ENCODE measurements around the gene TUFM. TPM values are rescaled to one million over a fixed set of nuclear protein-coding genes. Genes with fewer than 3 reads are reported as not detected.

The TUFM gene
- total and polyA plus RNA-seq, 5 experiments from 2014 or later, result 117 to 155 (median 141) TPM

GRCh38 chr16:28835864-28836760 lies 10.0 kb downstream of the TUFM start:
- no peaks in the 10 kb centered on the region for H3K9me3 Mint-ChIP-seq
- H3K4me3 Mint-ChIP-seq, result no peak overlapping the region
- H3K27ac Mint-ChIP-seq, result peak overlapping the region in 1 of 10 donors; percentile 16
- POLR2A ChIA-PET, result interaction anchor here (0.7 to 2.2 kb wide), 4 partner anchors 8 to 10 kb away, joined by 3 to 6 read pairs (median 4); partner anchors contain the start of gene TUFM
- ATAC-seq (no peak), DNase-seq (no peak)
- H3K4me1 Mint-ChIP-seq, result peaks cover 0 to 9% (median 6%) of the 10 kb centered on the region in 4 donors
- H3K27me3 Mint-ChIP-seq, result no peaks in the 10 kb centered on the region
- H3K36me3 Mint-ChIP-seq, result peaks cover 0 to 73% (median 25%) of the 10 kb centered on the region in 3 donors

DNA sequence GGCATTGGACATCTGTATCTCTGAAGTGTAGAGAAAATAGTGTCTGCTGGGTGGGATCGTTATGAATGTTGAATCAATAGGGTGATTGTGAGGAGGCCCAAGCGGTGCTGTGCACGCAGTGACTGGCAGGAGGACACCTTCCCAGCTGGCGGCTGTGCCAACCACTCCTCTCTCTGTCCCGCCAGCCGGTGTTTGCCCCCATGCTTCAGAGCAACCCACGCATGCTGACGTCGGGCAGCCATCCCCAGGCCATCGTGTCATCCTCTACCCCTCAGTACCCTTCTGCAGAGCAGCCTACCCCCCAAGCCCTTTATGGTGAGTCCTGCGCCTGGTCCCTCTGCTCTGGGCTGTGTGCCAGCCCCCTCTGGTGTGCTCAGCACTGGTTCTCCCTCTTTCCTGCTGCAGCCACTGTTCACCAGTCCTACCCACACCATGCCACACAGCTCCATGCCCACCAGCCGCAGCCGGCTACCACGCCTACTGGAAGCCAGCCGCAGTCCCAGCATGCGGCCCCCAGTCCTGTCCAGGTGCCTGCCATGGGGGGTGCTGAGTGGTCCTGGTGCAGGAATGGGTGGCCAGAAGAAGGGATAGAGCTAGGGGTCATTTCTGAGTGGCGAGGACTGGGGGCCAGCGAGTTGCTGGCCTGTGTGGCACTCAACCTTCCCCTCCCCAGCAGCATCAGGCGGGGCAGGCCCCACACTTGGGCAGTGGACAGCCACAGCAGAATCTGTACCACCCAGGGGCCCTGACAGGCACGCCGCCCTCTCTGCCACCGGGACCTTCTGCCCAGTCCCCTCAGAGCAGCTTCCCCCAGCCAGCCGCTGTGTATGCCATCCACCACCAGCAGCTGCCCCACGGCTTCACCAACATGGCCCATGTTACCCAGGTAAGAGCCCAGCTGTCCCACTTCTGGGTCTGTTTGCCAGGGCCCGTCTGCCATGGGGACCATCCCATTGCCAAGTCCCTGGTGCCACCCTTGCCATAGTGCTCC lies 11.0 kb downstream of the TUFM start:
- H3K36me3 Mint-ChIP-seq, result peaks cover 0 to 80% (median 31%) of the 10 kb centered on the region in 3 donors
- ATAC-seq (no peak), DNase-seq (no peak)
- H3K27ac Mint-ChIP-seq, result peak overlapping the region in 2 of 10 donors; percentile 52 to 77
- no peaks in the 10 kb centered on the region for H3K27me3 Mint-ChIP-seq
- H3K4me3 Mint-ChIP-seq, result no peak overlapping the region
- H3K9me3 Mint-ChIP-seq, result no peaks in the 10 kb centered on the region
- H3K4me1 Mint-ChIP-seq, result peaks cover 0 to 9% (median 8%) of the 10 kb centered on the region in 4 donors
- POLR2A ChIA-PET, result interaction anchor here (0.6 to 2.2 kb wide), 4 partner anchors 8 to 14 kb away, joined by 3 to 6 read pairs (median 4); partner anchors contain the start of gene TUFM

DNA sequence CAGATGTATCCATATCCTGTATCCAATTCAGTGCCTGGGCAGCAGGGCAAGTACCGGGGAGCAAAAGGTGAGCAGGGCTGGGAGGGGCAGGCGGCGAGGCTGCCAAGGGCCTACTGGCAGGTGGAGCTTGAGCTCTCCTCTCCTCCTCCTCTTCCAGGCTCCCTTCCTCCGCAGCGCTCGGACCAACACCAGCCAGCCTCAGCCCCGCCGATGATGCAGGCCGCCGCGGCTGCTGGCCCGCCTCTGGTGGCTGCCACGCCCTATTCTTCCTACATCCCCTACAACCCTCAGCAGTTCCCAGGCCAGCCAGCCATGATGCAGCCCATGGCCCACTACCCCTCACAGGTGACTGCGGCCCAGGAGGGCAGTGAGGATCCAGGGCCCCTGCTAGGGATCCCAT lies 11.8 kb downstream of the TUFM start:
- peaks cover 0 to 88% (median 31%) of the 10 kb centered on the region in 3 donors for H3K36me3 Mint-ChIP-seq
- POLR2A ChIA-PET, result interaction anchor here (0.6 to 1.8 kb wide), 3 partner anchors 12 to 216 kb away, joined by 3 to 4 read pairs (median 4); partner anchors contain the start of gene TUFM
- H3K9me3 Mint-ChIP-seq, result no peaks in the 10 kb centered on the region
- H3K27me3 Mint-ChIP-seq, result no peaks in the 10 kb centered on the region
- no peak overlapping the region for H3K4me3 Mint-ChIP-seq
- no peak for ATAC-seq
- DNase-seq, result no peak
- peaks cover 0 to 13% (median 8%) of the 10 kb centered on the region in 4 donors for H3K4me1 Mint-ChIP-seq
- H3K27ac Mint-ChIP-seq, result peak overlapping the region in 1 of 10 donors; percentile 57

DNA sequence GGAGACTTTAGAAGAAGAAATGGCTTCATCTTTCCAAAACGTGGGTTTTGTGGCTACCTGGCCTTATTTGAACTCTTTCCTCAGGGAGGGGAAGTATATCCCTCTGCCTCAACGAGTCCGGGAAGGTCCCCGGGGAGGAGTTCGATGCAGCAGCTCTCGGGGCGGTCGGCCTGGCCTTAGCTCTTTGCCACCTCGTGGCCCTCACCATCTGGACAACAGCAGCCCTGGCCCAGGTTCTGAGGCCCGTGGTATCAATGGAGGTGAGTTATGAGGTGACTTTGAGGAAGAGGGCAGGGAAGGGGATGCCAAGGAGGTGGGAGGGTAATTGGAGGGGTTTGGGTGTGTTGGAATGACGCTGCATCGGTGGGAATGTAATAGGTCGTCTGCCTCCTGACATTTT lies 15.6 kb downstream of the TUFM start:
- POLR2A ChIA-PET, result interaction anchor here (0.7 kb wide), 1 partner anchor 341 kb away, joined by 4 read pairs; no protein-coding TSS in a partner anchor
- DNase-seq (no peak), ATAC-seq (no peak)
- Mint-ChIP-seq H3K4me1 (peaks cover 12 to 39% (median 25%) of the 10 kb centered on the region in 4 donors), H3K27ac (peak overlapping the region in 4 of 10 donors; percentile 44 to 85 (median 63)), H3K27me3 (no peaks in the 10 kb centered on the region), H3K9me3 (no peaks in the 10 kb centered on the region), H3K4me3 (no peak overlapping the region), H3K36me3 (peaks cover 0 to 96% (median 40%) of the 10 kb centered on the region in 3 donors)

DNA sequence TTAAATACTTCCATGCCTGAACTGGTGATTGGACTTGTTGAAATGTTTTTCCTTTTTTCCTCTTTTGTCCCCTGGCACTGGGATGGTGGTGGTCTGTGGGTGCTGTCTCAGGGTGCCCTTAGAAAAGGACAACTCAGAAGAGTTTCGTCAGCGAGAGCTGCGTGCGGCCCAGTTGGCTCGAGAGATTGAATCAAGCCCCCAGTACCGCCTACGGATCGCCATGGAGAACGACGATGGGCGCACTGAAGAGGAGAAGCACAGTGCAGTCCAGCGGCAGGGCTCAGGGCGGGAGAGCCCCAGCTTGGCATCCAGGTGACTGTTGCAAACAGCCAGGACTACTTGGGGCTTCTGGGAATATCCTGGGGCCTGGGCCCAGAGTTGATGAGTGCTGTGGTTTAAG lies 16.4 kb downstream of the TUFM start:
- ATAC-seq (no peak), DNase-seq (no peak)
- Mint-ChIP-seq H3K36me3 (peaks cover 0 to 94% (median 38%) of the 10 kb centered on the region in 3 donors), H3K9me3 (no peaks in the 10 kb centered on the region), H3K27me3 (no peaks in the 10 kb centered on the region), H3K27ac (peak overlapping the region in 1 of 10 donors; percentile 73), H3K4me3 (no peak overlapping the region), H3K4me1 (peaks cover 16 to 46% (median 33%) of the 10 kb centered on the region in 4 donors)
- POLR2A ChIA-PET, result no interaction called here

DNA sequence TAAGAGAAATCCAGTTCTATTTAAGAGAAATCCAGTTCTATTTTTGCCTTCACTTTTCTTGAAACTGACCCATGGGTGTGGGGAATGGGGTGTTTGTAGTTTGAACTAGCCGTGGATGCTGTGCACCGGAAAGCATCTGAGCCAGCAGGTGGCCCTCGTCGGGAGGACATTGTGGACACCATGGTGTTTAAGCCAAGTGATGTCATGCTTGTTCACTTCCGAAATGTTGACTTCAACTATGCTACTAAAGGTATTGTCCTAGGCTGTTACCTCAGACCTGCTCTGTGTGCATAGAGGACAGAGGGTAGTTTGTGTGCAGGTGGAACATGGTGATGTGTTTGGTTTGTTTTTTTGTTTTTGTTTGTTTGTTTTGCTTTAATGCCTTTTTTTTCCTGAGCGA lies 20.0 kb downstream of the TUFM start:
- Mint-ChIP-seq H3K27ac (peak overlapping the region; percentile 66 to 93 (median 74)), H3K9me3 (no peaks in the 10 kb centered on the region), H3K27me3 (peaks cover 0 to 4% (median 0%) of the 10 kb centered on the region in 5 donors), H3K36me3 (peaks cover 0 to 65% (median 17%) of the 10 kb centered on the region in 3 donors), H3K4me1 (peaks cover 21 to 57% (median 46%) of the 10 kb centered on the region in 4 donors), H3K4me3 (peak overlapping the region in 6 of 10 donors; percentile 20 to 96 (median 62))
- no peak for DNase-seq
- POLR2A ChIA-PET, result interaction anchor here (1.1 to 6.0 kb wide), 2 partner anchors 15 to 20 kb away, joined by 3 to 99 read pairs; partner anchors contain the start of gene TUFM
- ATAC-seq, result no peak

- Mint-ChIP-seq H3K36me3 (peaks cover 0 to 51% (median 10%) of the 10 kb centered on the region in 3 donors), H3K4me3 (peak overlapping the region; percentile 91 to 100 (median 98)), H3K27me3 (peaks cover 0 to 4% (median 0%) of the 10 kb centered on the region in 5 donors), H3K27ac (peak overlapping the region; percentile 93 to 100 (median 98)), H3K4me1 (peaks cover 23 to 57% (median 52%) of the 10 kb centered on the region in 4 donors), H3K9me3 (no peaks in the 10 kb centered on the region)
- DNase-seq, result no peak
- POLR2A ChIA-PET, result interaction anchor here (0.6 to 6.0 kb wide), 3 partner anchors 21 to 529 kb away, joined by 4 to 99 read pairs (median 13); partner anchors contain the start of genes NFATC2IP and TUFM
- ATAC-seq, result no peak
These were observed 21.5 kb downstream of the TUFM start for GRCh38 chr16:28824717-28824973.

DNA sequence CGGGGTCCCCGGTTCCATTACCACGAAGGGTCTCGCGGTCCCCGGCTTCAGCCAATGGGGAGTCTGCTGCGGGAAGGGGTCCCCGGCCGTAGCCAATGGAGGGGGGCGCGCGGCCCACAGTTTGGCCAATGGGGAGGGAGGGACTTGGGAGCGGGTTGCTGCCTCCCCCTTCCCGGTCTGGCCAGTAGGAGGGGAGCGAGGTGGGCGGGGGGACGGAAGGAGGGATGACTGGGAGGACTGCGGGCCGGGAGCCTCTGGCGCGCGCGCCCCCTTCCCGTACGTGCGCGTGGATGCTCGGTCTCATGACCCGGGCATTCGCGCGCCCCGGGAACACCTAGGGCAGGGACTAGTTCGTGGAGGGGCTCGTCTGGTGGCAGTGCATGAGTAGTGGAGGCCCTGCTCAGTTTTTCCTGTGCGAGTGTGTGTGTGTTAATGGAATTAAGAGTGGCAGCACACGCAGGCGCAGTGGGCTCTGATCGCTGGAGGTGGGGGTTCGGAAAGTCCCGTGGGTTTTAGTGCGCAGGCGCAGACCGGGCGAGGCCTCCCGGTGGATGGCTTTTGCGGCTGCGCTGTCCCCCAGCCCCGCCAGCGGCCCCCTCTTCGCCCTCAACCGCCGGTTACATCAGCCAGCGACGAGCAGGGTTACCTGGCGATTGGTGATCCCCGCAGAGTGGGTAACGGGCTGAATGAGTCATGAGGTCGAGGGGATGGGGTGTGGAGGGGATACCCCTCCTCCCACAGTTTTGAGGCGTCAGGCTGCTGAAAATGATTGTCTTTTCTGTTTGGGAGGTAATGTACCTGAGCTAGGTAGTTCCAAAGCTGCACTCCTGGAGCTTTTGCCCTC lies 22.1 kb downstream of the TUFM start:
- peak overlapping the region; percentile 91 to 100 (median 98) for H3K4me3 Mint-ChIP-seq
- ATAC-seq, result peak; percentile 64 to 65
- H3K36me3 Mint-ChIP-seq, result peaks cover 0 to 46% (median 10%) of the 10 kb centered on the region in 3 donors
- peaks cover 23 to 57% (median 49%) of the 10 kb centered on the region in 4 donors for H3K4me1 Mint-ChIP-seq
- H3K9me3 Mint-ChIP-seq, result no peaks in the 10 kb centered on the region
- peak overlapping the region; percentile 93 to 100 (median 98) for H3K27ac Mint-ChIP-seq
- H3K27me3 Mint-ChIP-seq, result peaks cover 0 to 4% (median 0%) of the 10 kb centered on the region in 5 donors
- POLR2A ChIA-PET, result interaction anchor here (0.6 to 6.0 kb wide), 15 partner anchors 14 to 842 kb away, joined by 3 to 99 read pairs (median 7); partner anchors contain the start of genes APOBR, CLN3, LAT and NFATC2IP
- peak; percentile 91 to 98 (median 94) for DNase-seq

GRCh38 chr16:28823291-28823872 lies 22.8 kb downstream of the TUFM start:
- POLR2A ChIA-PET, result interaction anchor here (0.7 to 6.0 kb wide), 21 partner anchors 15 to 985 kb away, joined by 3 to 99 read pairs (median 6); partner anchors contain the start of genes APOBR, CLN3, LAT and NFATC2IP
- peak overlapping the region; percentile 91 to 100 (median 98) for H3K4me3 Mint-ChIP-seq
- no peaks in the 10 kb centered on the region for H3K9me3 Mint-ChIP-seq
- ATAC-seq (peak; percentile 23 to 24), DNase-seq (peak in 3 of 10 donors; percentile 60 to 77 (median 69))
- H3K27ac Mint-ChIP-seq, result peak overlapping the region in 9 of 10 donors; percentile 93 to 100 (median 98)
- H3K4me1 Mint-ChIP-seq, result peaks cover 23 to 57% (median 49%) of the 10 kb centered on the region in 4 donors
- peaks cover 0 to 39% (median 10%) of the 10 kb centered on the region in 3 donors for H3K36me3 Mint-ChIP-seq
- peaks cover 0 to 4% (median 0%) of the 10 kb centered on the region in 5 donors for H3K27me3 Mint-ChIP-seq

- ATAC-seq (peak; percentile 48 to 55), DNase-seq (peak; percentile 86 to 97 (median 92))
- peaks cover 0 to 4% (median 0%) of the 10 kb centered on the region in 5 donors for H3K27me3 Mint-ChIP-seq
- POLR2A ChIA-PET, result interaction anchor here (0.5 to 6.0 kb wide), 27 partner anchors 11 to 1583 kb away, joined by 3 to 99 read pairs (median 5); partner anchors contain the start of genes APOBR, CLN3, NFATC2IP and RABEP2
- peak within 1 kb of the TSS; percentile 91 to 100 (median 98) for H3K4me3 Mint-ChIP-seq
- H3K9me3 Mint-ChIP-seq, result no peaks in the 10 kb centered on the region
- H3K27ac Mint-ChIP-seq, result peak within 1 kb of the TSS; percentile 93 to 100 (median 98)
- H3K4me1 Mint-ChIP-seq, result peaks cover 23 to 53% (median 46%) of the 10 kb centered on the region in 4 donors
- peaks cover 0 to 33% (median 6%) of the 10 kb centered on the region in 3 donors for H3K36me3 Mint-ChIP-seq
These were observed 23.4 kb downstream of the TUFM start, which contains the start of gene ATXN2L for GRCh38 chr16:28822520-28823290. Gene ATXN2L (plus strand): TSS chr16:28822999. CDS start chr16:28823260, 261 bp downstream.
